Calu3 (cell line): ENCODE measurements around the gene COL19A1. TPM values are rescaled to one million over a fixed set of nuclear protein-coding genes. Genes with fewer than 3 reads are reported as not detected.

Source experiments
- BruUV-seq: library from RNA; stranded (reverse); fragments of 400-500 nt; replicated peaks from 2 replicates; lab custom pipeline; 2021; lab: Mats Ljungman, UMichigan
- CTCF ChIA-PET: fragments of 300-600 bp; sonication (Branson Sonifier 250); formaldehyde crosslinking; loops from one replicate; lab custom pipeline; 2022; ENCODE audit warnings: antibody characterized with exemption; lab: Charles Lee
- DNase-seq: peaks from one replicate; pipeline ENCODE4 v3.0.0; 2022
- H3K27ac Mint-ChIP-seq: one replicate; pipeline ENCODE4 v1.8.0; 2022; ENCODE audit warnings: mixed read lengths; ENCODE audit not compliant: unreplicated experiment
- H3K27me3 Mint-ChIP-seq: one replicate; pipeline ENCODE4 v1.8.0; 2022; ENCODE audit warnings: mixed read lengths; ENCODE audit not compliant: unreplicated experiment
- H3K36me3 Mint-ChIP-seq: one replicate; pipeline ENCODE4 v1.8.0; 2022; ENCODE audit warnings: mild to moderate bottlenecking, moderate library complexity, mixed read lengths; ENCODE audit not compliant: insufficient read depth, unreplicated experiment
- H3K4me1 Mint-ChIP-seq: one replicate; pipeline ENCODE4 v1.8.0; 2022; ENCODE audit warnings: mild to moderate bottlenecking, low read depth, mixed read lengths; ENCODE audit not compliant: unreplicated experiment
- H3K4me3 Mint-ChIP-seq: one replicate; pipeline ENCODE4 v1.8.0; 2022; ENCODE audit warnings: mild to moderate bottlenecking, low read depth, moderate library complexity, mixed read lengths; ENCODE audit not compliant: unreplicated experiment
- H3K9me3 Mint-ChIP-seq: one replicate; pipeline ENCODE4 v1.8.0; 2022; ENCODE audit warnings: low read depth, mixed read lengths; ENCODE audit not compliant: unreplicated experiment
- intact Hi-C: fragments of 100-400 bp; cut with micrococcal nuclease; formaldehyde crosslinking; loops from one replicate; pipeline ENCODE4 v1.10.0; 2022; ENCODE audit not compliant: unreplicated experiment
- total RNA-seq: library from RNA; stranded (reverse); gene quantifications from 2 replicates; pipeline ENCODE4 v1.2.3, GENCODE V29; 2022
- TF ChIP-seq, protein P1 (sequence below): fragments of 200-600 bp; IDR thresholded peaks from one replicate; pipeline ENCODE4 v1.8.0; 2022; ENCODE audit warnings: antibody characterized with exemption; ENCODE audit not compliant: unreplicated experiment

COL19A1 gene
- total RNA-seq, 1 experiment from 2014 or later: not detected

DNA sequence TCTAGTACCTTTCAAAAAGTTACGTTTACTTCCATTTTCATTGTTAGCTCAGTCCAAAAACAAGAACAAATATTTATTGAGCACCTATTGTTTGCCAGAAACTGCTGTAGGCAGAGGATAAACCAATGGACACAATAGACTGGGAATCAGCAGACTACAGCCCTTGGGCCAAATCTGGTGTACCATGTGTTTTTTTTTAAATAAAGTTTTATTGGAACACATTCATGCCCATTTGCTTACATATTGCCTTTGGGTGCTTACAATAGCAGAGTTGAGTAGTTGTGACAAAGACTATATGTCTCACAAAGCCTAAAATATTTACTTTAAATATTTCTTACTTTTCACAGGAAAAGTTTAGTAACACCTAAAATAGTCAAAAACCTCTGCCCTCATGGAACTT lies 220.4 kb downstream of the COL19A1 start:
- Mint-ChIP-seq H3K9me3 (no peaks in the 10 kb centered on the region), H3K27ac (no peak overlapping the region), H3K27me3 (no peaks in the 10 kb centered on the region), H3K4me1 (no peaks in the 10 kb centered on the region), H3K4me3 (no peak overlapping the region), H3K36me3 (no peaks in the 10 kb centered on the region)
- TF ChIP-seq, protein P1, sequence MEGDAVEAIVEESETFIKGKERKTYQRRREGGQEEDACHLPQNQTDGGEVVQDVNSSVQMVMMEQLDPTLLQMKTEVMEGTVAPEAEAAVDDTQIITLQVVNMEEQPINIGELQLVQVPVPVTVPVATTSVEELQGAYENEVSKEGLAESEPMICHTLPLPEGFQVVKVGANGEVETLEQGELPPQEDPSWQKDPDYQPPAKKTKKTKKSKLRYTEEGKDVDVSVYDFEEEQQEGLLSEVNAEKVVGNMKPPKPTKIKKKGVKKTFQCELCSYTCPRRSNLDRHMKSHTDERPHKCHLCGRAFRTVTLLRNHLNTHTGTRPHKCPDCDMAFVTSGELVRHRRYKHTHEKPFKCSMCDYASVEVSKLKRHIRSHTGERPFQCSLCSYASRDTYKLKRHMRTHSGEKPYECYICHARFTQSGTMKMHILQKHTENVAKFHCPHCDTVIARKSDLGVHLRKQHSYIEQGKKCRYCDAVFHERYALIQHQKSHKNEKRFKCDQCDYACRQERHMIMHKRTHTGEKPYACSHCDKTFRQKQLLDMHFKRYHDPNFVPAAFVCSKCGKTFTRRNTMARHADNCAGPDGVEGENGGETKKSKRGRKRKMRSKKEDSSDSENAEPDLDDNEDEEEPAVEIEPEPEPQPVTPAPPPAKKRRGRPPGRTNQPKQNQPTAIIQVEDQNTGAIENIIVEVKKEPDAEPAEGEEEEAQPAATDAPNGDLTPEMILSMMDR: no peak
- no peak for DNase-seq
- no TSS peak for BruUV-seq
- intact Hi-C loops: no loop called here
- CTCF ChIA-PET: no interaction called here

DNA sequence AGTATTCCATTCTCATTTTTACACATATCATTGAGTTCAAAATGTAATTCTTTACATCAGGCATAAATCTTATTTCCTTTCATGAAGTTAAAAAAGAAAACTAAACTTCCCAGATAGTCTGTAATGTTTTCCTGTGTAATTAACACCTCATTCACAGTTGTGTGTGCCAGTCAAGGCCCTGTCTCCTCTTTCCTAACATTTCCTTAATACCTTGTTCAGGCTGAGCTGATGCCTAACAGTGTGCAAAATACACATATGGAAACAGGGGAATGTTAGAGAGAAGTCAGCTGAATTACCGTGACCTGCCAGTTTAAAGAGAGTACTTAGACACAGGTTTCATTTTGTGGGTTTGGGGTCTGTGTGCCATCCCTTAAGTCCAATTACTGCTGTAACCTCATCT lies 227.8 kb downstream of the COL19A1 start:
- TF ChIP-seq, protein P1: no peak
- intact Hi-C loops: no loop called here
- H3K27me3 Mint-ChIP-seq: no peaks in the 10 kb centered on the region
- no peak overlapping the region for H3K27ac Mint-ChIP-seq
- H3K36me3 Mint-ChIP-seq: no peaks in the 10 kb centered on the region
- BruUV-seq: no TSS peak
- H3K4me1 Mint-ChIP-seq: no peaks in the 10 kb centered on the region
- H3K9me3 Mint-ChIP-seq: no peaks in the 10 kb centered on the region
- no peak overlapping the region for H3K4me3 Mint-ChIP-seq
- DNase-seq: no peak
- CTCF ChIA-PET: no interaction called here

DNA sequence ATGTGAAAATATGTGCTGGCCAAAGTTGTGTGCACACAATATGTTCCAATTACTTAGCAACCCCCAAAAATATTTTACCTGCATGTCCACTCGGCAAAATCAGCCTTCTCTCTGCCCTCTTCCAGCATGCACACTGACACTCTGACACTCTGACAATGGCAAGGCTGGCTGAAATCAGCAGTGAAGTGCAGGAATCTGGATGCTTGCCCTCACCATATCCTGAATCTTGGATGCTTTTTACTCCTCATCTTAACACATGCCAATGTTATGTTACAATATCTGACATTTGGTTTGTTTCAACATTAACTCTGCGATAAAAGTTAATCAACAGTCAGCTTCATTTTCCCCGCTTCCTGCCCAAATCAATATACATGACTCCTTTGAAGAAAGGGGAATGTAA lies 233.4 kb downstream of the COL19A1 start:
- H3K4me3 Mint-ChIP-seq: no peak overlapping the region
- intact Hi-C loops: loop anchor here (5.0 to 10.0 kb wide), 3 partner anchors 68 to 1135 kb away; no protein-coding TSS in a partner anchor
- H3K27ac Mint-ChIP-seq: peak overlapping the region; percentile 30
- peaks cover 9% of the 10 kb centered on the region for H3K4me1 Mint-ChIP-seq
- TF ChIP-seq, protein P1: no peak
- no peaks in the 10 kb centered on the region for H3K27me3 Mint-ChIP-seq
- H3K36me3 Mint-ChIP-seq: no peaks in the 10 kb centered on the region
- CTCF ChIA-PET: interaction anchor here (1.0 kb wide), 1 partner anchor 991 kb away, joined by 5 read pairs; no protein-coding TSS in a partner anchor
- no TSS peak for BruUV-seq
- peak; percentile 8 for DNase-seq
- H3K9me3 Mint-ChIP-seq: no peaks in the 10 kb centered on the region

DNA sequence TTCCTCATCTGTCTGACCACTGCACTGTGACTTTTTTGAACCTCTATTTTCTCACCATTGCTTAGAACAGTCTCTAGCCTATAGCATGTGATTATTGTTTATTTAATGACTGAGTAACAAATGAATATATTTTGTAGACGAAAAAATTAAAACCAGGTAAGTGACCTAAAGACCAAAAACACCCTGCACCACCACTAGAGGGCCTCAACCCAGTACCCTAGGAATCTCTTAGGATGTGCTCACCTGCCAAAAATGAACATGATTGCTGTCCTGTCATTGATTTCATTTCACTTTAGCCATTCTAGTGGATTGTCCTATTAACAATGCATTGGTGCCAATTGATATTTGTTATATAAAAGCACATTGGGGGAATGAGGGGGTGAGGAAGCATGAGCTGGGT lies 237.4 kb downstream of the COL19A1 start:
- TF ChIP-seq, protein P1: peak; percentile 36
- intact Hi-C loops: loop anchor here (5.0 to 10.0 kb wide), 3 partner anchors 64 to 1139 kb away; no protein-coding TSS in a partner anchor
- DNase-seq: peak; percentile 21
- H3K4me1 Mint-ChIP-seq: peaks cover 9% of the 10 kb centered on the region
- H3K9me3 Mint-ChIP-seq: no peaks in the 10 kb centered on the region
- peaks cover 5% of the 10 kb centered on the region for H3K27me3 Mint-ChIP-seq
- H3K27ac Mint-ChIP-seq: no peak overlapping the region
- CTCF ChIA-PET: no interaction called here
- no peak overlapping the region for H3K4me3 Mint-ChIP-seq
- H3K36me3 Mint-ChIP-seq: no peaks in the 10 kb centered on the region
- BruUV-seq: no TSS peak
